HT1080 (cell line): ENCODE measurements around the gene DNAJC22. TPM values are rescaled to one million over a fixed set of nuclear protein-coding genes. Genes with fewer than 3 reads are reported as not detected.

Experiments
- DNase-seq: peaks from one replicate; pipeline ENCODE4 v3.0.0-alpha.2; 2015; ENCODE audit warnings: low read depth
- total RNA-seq: library from RNA; depleted of rRNA; stranded (reverse); fragments of >200 nt; shearing (Covaris generic); gene quantifications from 2 replicates; pipeline ENCODE4 v1.2.3, GENCODE V29; 2014

The DNAJC22 gene
- total RNA-seq, 1 experiment from 2014 or later = 8.3 TPM

GRCh38 chr12:49342914-49343731, 3.6 kb upstream of the DNAJC22 start:
- no peak for DNase-seq

GRCh38 chr12:49344486-49345050, 2.1 kb upstream of the DNAJC22 start:
- DNase-seq = no peak

GRCh38 chr12:49345051-49345824, 1.4 kb upstream of the DNAJC22 start:
- DNase-seq = no peak

GRCh38 chr12:49345825-49346658, 646 bp upstream of the DNAJC22 start:
- no peak for DNase-seq

GRCh38 chr12:49347311-49348193, 864 bp downstream of the DNAJC22 start:
- peak; percentile 86 for DNase-seq

- no peak for DNase-seq
These were observed 2.1 kb downstream of the DNAJC22 start for GRCh38 chr12:49348781-49349180.

- DNase-seq = no peak
These were observed 2.6 kb downstream of the DNAJC22 start for GRCh38 chr12:49349266-49349665.

GRCh38 chr12:49352351-49352750, 5.7 kb downstream of the DNAJC22 start:
- DNase-seq = no peak

GRCh38 chr12:49355913-49356312, 9.2 kb downstream of the DNAJC22 start:
- no peak for DNase-seq

- no peak for DNase-seq
These were observed 10.5 kb downstream of the DNAJC22 start for GRCh38 chr12:49357103-49357678.

- peak; percentile 75 for DNase-seq
These were observed 11.9 kb downstream of the DNAJC22 start for GRCh38 chr12:49358483-49359141.

GRCh38 chr12:49359671-49360070, 13.0 kb downstream of the DNAJC22 start:
- DNase-seq = no peak

GRCh38 chr12:49362077-49362476, 15.4 kb downstream of the DNAJC22 start:
- no peak for DNase-seq

- peak; percentile 76 for DNase-seq
These were observed 18.3 kb downstream of the DNAJC22 start for GRCh38 chr12:49364989-49365388.

GRCh38 chr12:49365542-49365941, 18.9 kb downstream of the DNAJC22 start:
- peak; percentile 86 for DNase-seq

- DNase-seq = no peak
These were observed 19.5 kb downstream of the DNAJC22 start for GRCh38 chr12:49366096-49366651.

GRCh38 chr12:49366652-49367380, 20.1 kb downstream of the DNAJC22 start:
- peak; percentile 96 for DNase-seq
